HAP-1 (cell line): ENCODE results near the gene GDF2.

Experiments used
- DNase-seq, 2 experiments: peaks; one replicate each; pipeline ENCODE4 v3.0.0-alpha.2; 2016 to 2020; ENCODE audit warnings: low spot score in 2 of 2
- H3K27me3 ChIP-seq: fragments of 250-450 bp; sonication (Bioruptor Pico); 2 replicates; pipeline ENCODE4 v1.5.1; 2020; ENCODE audit warnings: low read depth, mild to moderate bottlenecking, moderate library complexity
- H3K36me3 ChIP-seq: fragments of 250-450 bp; sonication (Bioruptor Pico); replicated peaks from 2 replicates; pipeline ENCODE4 v1.5.1; 2020; ENCODE audit warnings: mild to moderate bottlenecking
- H3K4me1 ChIP-seq: fragments of 250-450 bp; sonication (Bioruptor Pico); 2 replicates; pipeline ENCODE4 v1.5.1; 2020; ENCODE audit warnings: mild to moderate bottlenecking
- H3K4me3 ChIP-seq: fragments of 250-450 bp; sonication (Bioruptor Pico); 2 replicates; pipeline ENCODE4 v1.5.1; 2020; ENCODE audit warnings: mild to moderate bottlenecking, moderate library complexity
- H3K9me3 ChIP-seq: fragments of 250-450 bp; sonication (Bioruptor Pico); 2 replicates; pipeline ENCODE4 v1.5.1; 2020; ENCODE audit warnings: mild to moderate bottlenecking, moderate library complexity
- in situ Hi-C: fragments of 300-500 bp; cut with MboI; formaldehyde crosslinking; loops from 3 replicates; pipeline ENCODE4 v1.14.3; 2020; ENCODE audit warnings: low sequenced_read_pairs, inconsistent platforms, mixed read lengths

GDF2 gene

GRCh38 chr10:47286591-47287315, 35.5 kb upstream of the GDF2 start:
- Histone ChIP-seq H3K9me3 (no peaks in the 10 kb centered on the region), H3K4me3 (no peak overlapping the region), H3K4me1 (no peaks in the 10 kb centered on the region), H3K27me3 (no peaks in the 10 kb centered on the region), H3K36me3 (no peaks in the 10 kb centered on the region)
- no peak for DNase-seq
- in situ Hi-C loops, result no loop called here

GRCh38 chr10:47287365-47287802, 34.9 kb upstream of the GDF2 start:
- no peak overlapping the region for H3K4me3 ChIP-seq
- H3K27me3 ChIP-seq, result no peaks in the 10 kb centered on the region
- H3K4me1 ChIP-seq, result no peaks in the 10 kb centered on the region
- H3K9me3 ChIP-seq, result no peaks in the 10 kb centered on the region
- no peak for DNase-seq
- in situ Hi-C loops, result no loop called here
- no peaks in the 10 kb centered on the region for H3K36me3 ChIP-seq

- in situ Hi-C loops, result no loop called here
- DNase-seq, result no peak
Observed at GRCh38 chr10:47287805-47288204, 34.4 kb upstream of the GDF2 start.

GRCh38 chr10:47288236-47288635, 34.0 kb upstream of the GDF2 start:
- Histone ChIP-seq H3K4me3 (no peak overlapping the region), H3K4me1 (no peaks in the 10 kb centered on the region), H3K36me3 (no peaks in the 10 kb centered on the region), H3K27me3 (no peaks in the 10 kb centered on the region), H3K9me3 (no peaks in the 10 kb centered on the region)
- in situ Hi-C loops, result no loop called here
- no peak for DNase-seq

More at GRCh38 chr10:47287805-47288204, 34.4 kb upstream of the GDF2 start:
- Histone ChIP-seq H3K27me3 (no peaks in the 10 kb centered on the region), H3K4me1 (no peaks in the 10 kb centered on the region), H3K9me3 (no peaks in the 10 kb centered on the region), H3K36me3 (no peaks in the 10 kb centered on the region), H3K4me3 (no peak overlapping the region)

GRCh38 chr10:47288916-47289495, 33.2 kb upstream of the GDF2 start:
- H3K9me3 ChIP-seq, result no peaks in the 10 kb centered on the region
- H3K4me1 ChIP-seq, result no peaks in the 10 kb centered on the region
- no peaks in the 10 kb centered on the region for H3K27me3 ChIP-seq
- H3K36me3 ChIP-seq, result no peaks in the 10 kb centered on the region
- no peak overlapping the region for H3K4me3 ChIP-seq
- in situ Hi-C loops, result no loop called here
- DNase-seq, result no peak

- H3K4me1 ChIP-seq, result no peaks in the 10 kb centered on the region
- in situ Hi-C loops, result no loop called here
Observed at GRCh38 chr10:47289921-47290320, 32.3 kb upstream of the GDF2 start.

DNA sequence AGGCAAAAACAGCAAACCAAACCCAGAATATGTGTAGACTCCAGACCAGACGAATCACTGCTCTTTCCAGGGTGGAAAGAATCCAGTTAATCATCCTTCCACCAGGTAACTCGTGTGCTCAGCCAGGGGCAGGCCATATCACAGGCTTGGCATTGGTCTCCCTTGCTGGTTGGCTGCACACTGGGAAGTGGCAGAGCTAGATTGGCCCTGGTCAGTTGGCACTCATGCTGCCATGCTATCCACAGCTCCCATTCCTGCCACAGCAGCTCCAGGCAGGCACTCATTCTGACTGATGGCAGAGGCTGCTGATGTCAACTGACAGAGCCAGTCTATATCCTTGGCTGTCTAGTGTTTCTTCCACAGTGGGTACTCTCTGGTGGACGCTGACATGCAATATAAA, 31.9 kb upstream of the GDF2 start:
- in situ Hi-C loops, result no loop called here
- Histone ChIP-seq H3K4me3 (no peak overlapping the region), H3K27me3 (no peaks in the 10 kb centered on the region), H3K36me3 (no peaks in the 10 kb centered on the region), H3K4me1 (no peaks in the 10 kb centered on the region), H3K9me3 (no peaks in the 10 kb centered on the region)
- no peak for DNase-seq

More at GRCh38 chr10:47289921-47290320, 32.3 kb upstream of the GDF2 start:
- DNase-seq, result no peak
- no peaks in the 10 kb centered on the region for H3K36me3 ChIP-seq
- no peaks in the 10 kb centered on the region for H3K27me3 ChIP-seq
- no peaks in the 10 kb centered on the region for H3K9me3 ChIP-seq
- no peak overlapping the region for H3K4me3 ChIP-seq

GRCh38 chr10:47291682-47292081, 30.6 kb upstream of the GDF2 start:
- in situ Hi-C loops, result no loop called here
- DNase-seq, result no peak
- Histone ChIP-seq H3K4me1 (no peaks in the 10 kb centered on the region), H3K9me3 (no peaks in the 10 kb centered on the region), H3K4me3 (no peak overlapping the region), H3K27me3 (no peaks in the 10 kb centered on the region), H3K36me3 (no peaks in the 10 kb centered on the region)

DNA sequence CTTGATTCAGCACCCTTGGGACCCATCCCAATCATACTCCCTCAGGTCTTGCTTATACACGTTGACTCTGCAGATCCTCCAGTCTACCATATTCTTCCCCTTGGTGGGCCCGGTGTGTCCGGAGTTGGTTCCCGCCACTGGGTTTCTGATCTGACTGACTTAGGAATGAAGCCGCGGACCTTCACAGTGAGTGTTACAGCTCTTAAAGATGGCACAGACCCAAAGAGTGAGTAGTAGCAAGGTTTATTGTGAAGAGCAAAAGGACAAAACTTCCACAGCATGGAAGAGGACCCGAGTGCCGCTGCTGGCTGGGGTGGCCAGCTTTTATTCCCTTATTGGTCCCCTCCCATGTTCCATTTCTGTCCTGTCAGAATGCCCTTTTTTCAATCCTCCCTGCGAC, 28.2 kb upstream of the GDF2 start:
- H3K4me3 ChIP-seq, result no peak overlapping the region
- no peak for DNase-seq
- in situ Hi-C loops, result no loop called here
- H3K36me3 ChIP-seq, result no peaks in the 10 kb centered on the region
- H3K4me1 ChIP-seq, result no peaks in the 10 kb centered on the region
- H3K27me3 ChIP-seq, result peaks cover 4% of the 10 kb centered on the region; the same call in 1 of the 2 replicates
- H3K9me3 ChIP-seq, result no peaks in the 10 kb centered on the region

DNA sequence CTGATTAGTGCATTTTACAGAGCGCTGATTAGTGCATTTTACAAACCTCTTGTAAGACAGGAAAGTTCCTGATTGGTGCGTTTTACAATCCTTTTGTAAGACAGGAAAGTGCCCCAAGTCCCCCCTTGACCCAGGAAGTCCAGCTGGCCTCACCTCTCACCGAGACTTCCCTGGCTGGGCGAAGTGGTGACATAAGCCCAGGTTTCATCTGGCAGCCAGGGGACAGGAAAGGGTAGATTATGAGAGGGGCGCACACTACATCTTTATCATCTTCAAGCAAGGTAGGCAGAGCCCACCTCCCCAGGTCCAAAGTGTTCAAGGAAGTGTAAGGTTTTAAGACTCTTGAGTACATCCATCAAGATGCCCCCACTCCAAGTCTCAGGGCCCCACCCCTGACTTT, 27.8 kb upstream of the GDF2 start:
- no peak for DNase-seq
- no peaks in the 10 kb centered on the region for H3K4me1 ChIP-seq
- H3K36me3 ChIP-seq, result no peaks in the 10 kb centered on the region
- H3K4me3 ChIP-seq, result no peak overlapping the region
- H3K9me3 ChIP-seq, result no peaks in the 10 kb centered on the region
- in situ Hi-C loops, result no loop called here
- peaks cover 4% of the 10 kb centered on the region; the same call in 1 of the 2 replicates for H3K27me3 ChIP-seq

GRCh38 chr10:47295411-47295810, 26.8 kb upstream of the GDF2 start:
- peaks cover 4% of the 10 kb centered on the region; the same call in 1 of the 2 replicates for H3K27me3 ChIP-seq
- in situ Hi-C loops, result no loop called here
- no peaks in the 10 kb centered on the region for H3K9me3 ChIP-seq
- no peak overlapping the region for H3K4me3 ChIP-seq
- no peaks in the 10 kb centered on the region for H3K4me1 ChIP-seq
- DNase-seq, result no peak
- H3K36me3 ChIP-seq, result no peaks in the 10 kb centered on the region

GRCh38 chr10:47296156-47296894, 25.9 kb upstream of the GDF2 start:
- H3K36me3 ChIP-seq, result no peaks in the 10 kb centered on the region
- H3K9me3 ChIP-seq, result no peaks in the 10 kb centered on the region
- H3K4me1 ChIP-seq, result no peaks in the 10 kb centered on the region
- DNase-seq, result no peak
- H3K4me3 ChIP-seq, result no peak overlapping the region
- in situ Hi-C loops, result no loop called here
- H3K27me3 ChIP-seq, result peaks cover 4% of the 10 kb centered on the region; the same call in 1 of the 2 replicates

GRCh38 chr10:47296941-47297340, 25.3 kb upstream of the GDF2 start:
- Histone ChIP-seq H3K36me3 (no peaks in the 10 kb centered on the region), H3K9me3 (no peaks in the 10 kb centered on the region), H3K4me3 (no peak overlapping the region), H3K27me3 (peaks cover 4% of the 10 kb centered on the region; the same call in 1 of the 2 replicates), H3K4me1 (no peaks in the 10 kb centered on the region)
- DNase-seq, result no peak
- in situ Hi-C loops, result no loop called here
